Measurements from ENCODE around the gene SYT3.

The SYT3 gene

DNA sequence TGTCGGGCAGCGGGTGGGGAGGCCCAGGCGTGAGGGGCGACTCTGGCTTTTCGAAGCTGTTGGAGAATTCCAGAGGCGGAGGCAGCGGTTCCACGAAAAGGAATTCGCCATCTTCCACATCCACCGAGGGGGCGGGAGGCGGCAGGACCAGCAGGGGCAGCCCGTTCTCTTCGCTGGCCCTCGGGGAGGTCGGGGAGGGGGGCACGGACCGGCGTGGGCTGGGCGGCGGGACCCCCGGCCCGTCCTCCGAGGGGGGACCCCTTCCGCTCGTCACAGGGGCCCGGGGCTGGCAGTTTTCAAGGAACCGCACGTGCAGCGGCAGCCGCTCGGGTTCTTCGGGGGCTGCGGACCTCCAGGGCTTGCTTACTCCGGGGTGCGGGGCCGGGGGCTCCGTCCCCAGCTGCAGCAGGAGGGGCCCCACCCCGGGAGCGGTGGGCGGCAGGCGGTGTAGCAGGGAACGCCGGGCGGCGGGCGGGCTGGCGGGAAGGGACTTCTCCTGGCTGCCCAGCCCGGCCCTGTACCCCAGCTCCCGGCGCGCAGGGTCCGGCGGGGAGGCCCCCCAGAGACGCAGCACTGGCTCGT lies 27.6 kb upstream of the SYT3 start:
- no peak for TF ChIP-seq ZFX (IDR thresholded peaks at IDR 0.05)
- TF ChIP-seq, protein P1, sequence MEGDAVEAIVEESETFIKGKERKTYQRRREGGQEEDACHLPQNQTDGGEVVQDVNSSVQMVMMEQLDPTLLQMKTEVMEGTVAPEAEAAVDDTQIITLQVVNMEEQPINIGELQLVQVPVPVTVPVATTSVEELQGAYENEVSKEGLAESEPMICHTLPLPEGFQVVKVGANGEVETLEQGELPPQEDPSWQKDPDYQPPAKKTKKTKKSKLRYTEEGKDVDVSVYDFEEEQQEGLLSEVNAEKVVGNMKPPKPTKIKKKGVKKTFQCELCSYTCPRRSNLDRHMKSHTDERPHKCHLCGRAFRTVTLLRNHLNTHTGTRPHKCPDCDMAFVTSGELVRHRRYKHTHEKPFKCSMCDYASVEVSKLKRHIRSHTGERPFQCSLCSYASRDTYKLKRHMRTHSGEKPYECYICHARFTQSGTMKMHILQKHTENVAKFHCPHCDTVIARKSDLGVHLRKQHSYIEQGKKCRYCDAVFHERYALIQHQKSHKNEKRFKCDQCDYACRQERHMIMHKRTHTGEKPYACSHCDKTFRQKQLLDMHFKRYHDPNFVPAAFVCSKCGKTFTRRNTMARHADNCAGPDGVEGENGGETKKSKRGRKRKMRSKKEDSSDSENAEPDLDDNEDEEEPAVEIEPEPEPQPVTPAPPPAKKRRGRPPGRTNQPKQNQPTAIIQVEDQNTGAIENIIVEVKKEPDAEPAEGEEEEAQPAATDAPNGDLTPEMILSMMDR (conservative IDR thresholded peaks at IDR 0.05): no peak
- H3K27ac ChIP-seq: no peak overlapping the region

DNA sequence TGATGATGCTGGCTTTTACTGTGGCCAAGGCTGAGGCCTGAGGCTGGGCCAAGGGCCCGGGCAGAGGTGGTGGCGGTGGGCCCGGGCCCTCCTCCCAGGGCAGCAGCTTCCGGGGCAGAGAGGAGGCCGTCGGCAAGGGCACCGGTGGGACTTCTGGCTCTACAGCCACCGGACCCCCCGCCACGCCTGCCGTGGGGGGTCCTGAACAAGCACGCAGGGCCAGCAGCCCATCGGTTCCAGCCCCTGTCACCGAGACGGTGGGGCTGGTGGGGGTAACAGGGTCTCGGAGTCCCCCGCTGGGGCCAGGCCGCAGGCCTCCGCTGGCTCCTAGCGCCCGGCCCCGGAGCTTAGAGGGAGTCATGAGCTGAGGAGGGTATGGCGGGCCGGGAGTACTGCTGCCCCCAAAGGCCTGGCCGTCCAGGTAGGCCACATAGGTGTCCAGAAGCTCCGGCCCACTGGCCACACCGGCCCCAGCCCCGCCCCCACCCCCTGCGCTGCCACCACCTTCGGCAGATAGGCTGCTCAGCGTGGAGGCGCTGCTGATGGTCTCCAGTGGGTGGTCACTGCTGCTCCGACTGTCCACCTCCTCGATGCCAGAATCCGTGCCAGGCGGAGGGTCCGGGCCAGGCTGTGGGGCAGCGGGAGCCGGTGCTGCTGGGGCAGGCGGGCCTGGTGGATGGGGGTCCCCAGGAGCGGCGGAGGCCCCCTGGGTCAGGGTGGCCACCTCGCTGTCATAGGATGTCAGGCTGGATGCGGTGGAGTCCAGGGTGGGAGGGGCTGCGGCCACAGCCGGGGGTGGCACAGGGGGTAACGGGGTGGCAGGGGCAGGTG lies 26.9 kb upstream of the SYT3 start:
- TF ChIP-seq ZFX (IDR thresholded peaks at IDR 0.05): no peak
- TF ChIP-seq, protein P1 (conservative IDR thresholded peaks at IDR 0.05): no peak
- no peak overlapping the region for H3K27ac ChIP-seq

DNA sequence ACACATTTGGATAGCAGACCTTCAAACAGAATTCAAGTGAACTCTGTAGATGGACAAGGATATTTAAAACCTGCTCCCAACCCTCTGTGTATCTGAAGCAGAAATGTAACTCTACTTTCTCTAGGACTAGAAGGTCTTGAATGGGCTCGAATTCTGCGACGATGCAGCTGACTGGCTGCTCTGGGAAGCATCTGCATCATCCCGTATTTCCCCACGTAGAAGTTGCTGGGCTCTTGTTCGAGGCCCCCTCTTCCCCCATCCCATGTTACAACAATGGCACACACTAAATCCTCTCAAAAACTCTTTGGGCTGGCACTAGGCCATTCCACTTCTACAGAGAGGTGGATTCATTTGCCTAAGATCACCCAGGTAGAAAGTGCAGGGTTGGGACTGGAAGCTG lies 24.5 kb upstream of the SYT3 start:
- no peak overlapping the region for H3K27ac ChIP-seq
- TF ChIP-seq ZFX (IDR thresholded peaks at IDR 0.05): no peak
- TF ChIP-seq, protein P1 (conservative IDR thresholded peaks at IDR 0.05): no peak

DNA sequence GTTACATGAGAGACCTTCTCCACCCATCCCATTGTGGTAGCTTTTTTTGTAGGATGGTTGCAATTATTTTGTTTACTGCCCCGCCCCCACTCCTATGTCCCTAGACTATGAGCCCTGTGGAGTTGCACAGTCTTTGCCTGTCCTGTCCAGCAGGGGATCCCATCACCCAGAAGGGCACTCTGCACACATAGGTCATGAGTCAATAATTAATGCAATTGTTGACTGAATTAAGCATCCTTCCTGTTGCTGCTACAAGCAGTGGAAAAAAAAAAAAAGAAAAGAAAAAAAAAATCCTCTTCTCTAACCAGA lies 23.8 kb upstream of the SYT3 start:
- no peak overlapping the region for H3K27ac ChIP-seq
- no peak for TF ChIP-seq ZFX (IDR thresholded peaks at IDR 0.05)
- TF ChIP-seq, protein P1 (conservative IDR thresholded peaks at IDR 0.05): no peak; the same call in 1 of the 2 replicates

DNA sequence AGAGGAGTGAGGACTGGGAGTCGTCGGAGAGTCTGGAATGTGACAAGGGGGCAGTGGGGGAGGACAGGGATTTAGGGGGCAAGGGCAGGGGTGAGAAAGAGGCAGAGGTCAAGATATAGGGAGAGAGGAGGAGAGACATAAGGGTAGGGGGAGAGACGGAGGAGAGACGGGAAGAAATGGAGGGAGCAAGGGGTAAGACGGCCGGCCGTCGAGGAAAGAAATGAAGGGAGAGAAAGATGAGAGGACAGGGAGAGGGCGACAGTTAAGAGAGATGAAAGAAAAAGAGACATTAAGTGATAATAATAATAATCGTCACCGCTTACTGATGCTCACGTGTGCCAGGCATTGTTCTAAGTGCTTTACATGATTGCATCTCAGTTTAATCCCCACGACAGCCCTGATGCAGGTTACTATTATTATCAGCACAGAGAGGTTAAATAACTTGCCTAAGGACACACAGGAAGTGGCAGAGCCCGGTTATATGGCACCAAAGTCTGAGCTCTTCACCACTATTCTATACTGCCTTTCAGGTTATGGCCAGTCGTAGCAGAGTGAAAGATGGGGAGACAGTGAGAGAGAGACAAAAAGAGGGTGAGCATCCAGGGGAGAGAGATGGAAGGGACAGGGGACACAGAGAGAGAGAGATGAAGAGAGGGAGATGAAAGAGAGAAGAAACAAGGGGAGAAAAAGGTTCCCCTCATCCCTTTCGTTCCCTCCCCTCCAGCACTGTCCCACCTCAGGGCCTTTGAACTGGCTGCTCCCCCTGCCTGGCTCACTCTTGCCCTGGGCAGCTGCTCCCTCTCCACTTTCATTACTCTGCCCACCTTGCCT lies 23.2 kb upstream of the SYT3 start:
- H3K27ac ChIP-seq: no peak overlapping the region
- TF ChIP-seq ZFX (IDR thresholded peaks at IDR 0.05): no peak
- TF ChIP-seq, protein P1 (conservative IDR thresholded peaks at IDR 0.05): no peak

DNA sequence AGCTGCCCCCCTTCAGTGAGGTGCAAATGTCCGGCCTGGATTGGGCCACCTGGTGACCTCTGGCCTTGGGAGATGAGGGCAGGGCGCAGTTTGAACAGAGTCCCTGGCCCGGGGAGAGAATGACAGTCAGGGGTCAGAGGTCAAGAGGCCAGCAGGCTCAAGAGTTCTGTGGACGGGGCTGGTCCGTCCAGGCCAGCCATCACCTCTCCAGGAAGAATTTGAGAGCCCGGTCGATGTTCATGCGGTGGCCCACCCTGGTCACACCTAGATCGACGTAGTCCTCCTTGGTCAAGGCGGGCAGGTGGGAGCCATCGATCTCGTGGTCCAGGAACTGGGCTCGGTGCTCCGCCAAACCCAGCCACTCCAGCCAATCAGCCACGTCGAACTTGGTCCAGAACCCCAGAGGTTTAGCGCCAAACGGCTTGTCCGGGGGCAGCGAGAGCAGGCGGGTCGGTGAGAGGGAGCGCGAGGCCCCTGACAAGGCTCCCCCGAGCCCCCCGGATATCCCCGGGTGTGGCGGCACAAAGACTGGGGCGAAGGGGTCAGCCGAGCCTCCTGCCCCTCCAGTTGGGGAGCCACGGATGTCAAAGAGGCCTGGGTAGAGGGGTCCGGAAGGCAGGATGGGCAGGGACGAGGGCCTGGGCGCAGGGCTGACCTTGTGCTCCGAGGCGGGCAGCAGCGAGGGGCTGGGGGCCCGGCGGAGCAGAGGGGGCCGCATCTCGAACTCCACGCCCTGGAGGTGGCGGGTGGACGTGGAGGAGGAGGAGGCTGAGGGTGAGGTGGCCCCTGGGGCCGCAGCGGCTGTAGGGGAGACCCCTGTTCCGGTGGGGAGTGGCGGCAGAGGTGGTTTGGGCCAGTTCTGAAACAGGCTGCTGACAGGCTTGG lies 22.3 kb upstream of the SYT3 start:
- TF ChIP-seq, protein P1 (conservative IDR thresholded peaks at IDR 0.05): no peak
- TF ChIP-seq ZFX (IDR thresholded peaks at IDR 0.05): no peak
- no peak overlapping the region for H3K27ac ChIP-seq

Data from C4-2B (cell line).